Activated T-cell treated with anti-CD3 and anti-CD28 coated beads, Interleukin-2, amount 50 U/mL, for 48 hours (primary cell): Measurements from ENCODE around the gene LCK.

Source experiments
- DNase-seq, 2 experiments: peaks; one replicate each; pipeline ENCODE4 v3.0.0-alpha.2; 2020

Gene LCK

GRCh38 chr1:32250893-32251716 lies at the start of gene LCK:
Gene LCK (plus strand): TSS chr1:32251265. CDS start chr1:32274330, 23,065 bp downstream.
- peak; percentile 84 to 87 for DNase-seq

- DNase-seq, result no peak
Observed at GRCh38 chr1:32204943-32205361, 46.1 kb upstream of the LCK start.

DNA sequence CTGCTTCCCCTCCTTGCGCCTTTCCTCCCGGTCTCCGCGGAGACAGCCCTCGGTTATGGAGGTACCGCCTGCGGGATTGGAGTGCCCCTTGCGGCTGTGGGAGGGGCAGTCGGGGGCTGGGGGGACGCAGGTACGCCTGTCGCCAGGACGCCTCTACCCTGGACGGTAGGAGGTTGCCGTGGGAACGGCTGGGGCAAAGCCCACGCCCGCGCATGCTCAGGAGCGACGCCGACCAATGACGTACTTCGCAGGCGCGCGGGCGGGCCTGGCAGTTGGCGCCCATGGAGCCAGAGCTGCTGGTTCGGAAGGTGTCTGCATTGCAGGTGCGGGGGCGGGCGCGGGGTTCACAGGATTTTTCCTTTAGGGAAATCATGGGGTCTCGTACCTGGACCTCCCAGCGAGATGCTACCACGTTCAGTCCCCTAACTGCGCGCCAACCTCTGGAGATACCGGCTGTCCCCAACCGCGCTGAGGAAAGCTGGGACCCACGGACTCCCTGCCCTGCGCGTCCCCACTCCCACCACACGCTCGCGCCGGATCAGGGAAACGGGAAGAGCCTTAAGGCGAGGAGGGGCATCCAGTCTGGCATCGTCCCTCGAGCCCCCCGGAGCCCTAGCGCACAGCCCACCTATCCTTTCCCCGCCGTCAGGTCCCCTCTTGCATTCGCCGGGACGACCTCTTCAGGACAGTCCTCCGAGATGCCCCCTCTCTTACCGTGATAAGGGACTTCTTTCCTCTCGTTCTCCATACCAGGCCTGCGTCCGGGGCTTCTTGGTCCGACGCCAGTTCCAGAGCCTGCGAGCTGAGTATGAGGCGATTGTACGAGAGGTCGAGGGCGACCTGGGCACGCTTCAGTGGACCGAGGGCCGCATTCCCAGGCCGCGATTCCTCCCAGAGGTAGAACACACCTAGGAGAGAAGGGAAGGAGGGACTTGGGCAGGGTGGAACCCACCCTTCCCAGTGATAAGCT lies 45.4 kb upstream of the LCK start, which contains the start of gene IQCC:
IQCC (plus strand) TSS at position 271 of the 970 bp plus-strand sequence; CDS start at position 282, 11 bp downstream.
- DNase-seq, result peak; percentile 88 to 92

GRCh38 chr1:32208469-32208868 lies 42.6 kb upstream of the LCK start:
- DNase-seq, result no peak

DNA sequence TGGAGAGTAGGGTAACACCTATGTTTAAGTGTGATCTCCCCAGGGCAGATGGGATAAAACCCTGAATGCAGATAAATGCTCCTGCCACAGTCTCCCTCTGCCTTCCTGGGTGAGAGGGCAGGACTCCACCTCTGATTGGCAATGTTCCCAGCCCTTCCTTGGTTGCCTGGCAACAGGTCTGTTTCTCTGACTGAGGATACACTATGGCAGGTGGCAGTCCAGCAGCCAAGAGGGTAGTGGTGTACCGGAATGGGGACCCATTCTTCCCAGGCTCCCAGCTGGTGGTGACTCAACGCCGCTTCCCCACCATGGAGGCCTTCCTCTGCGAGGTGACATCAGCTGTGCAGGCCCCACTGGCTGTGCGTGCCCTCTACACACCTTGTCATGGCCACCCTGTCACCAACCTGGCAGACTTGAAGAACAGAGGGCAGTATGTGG lies 42.2 kb upstream of the LCK start, which contains the start of gene DCDC2B:
DCDC2B (plus strand) TSS at position 199 of the 438 bp plus-strand sequence; CDS start at position 204, 5 bp downstream.
- DNase-seq, result no peak

DNA sequence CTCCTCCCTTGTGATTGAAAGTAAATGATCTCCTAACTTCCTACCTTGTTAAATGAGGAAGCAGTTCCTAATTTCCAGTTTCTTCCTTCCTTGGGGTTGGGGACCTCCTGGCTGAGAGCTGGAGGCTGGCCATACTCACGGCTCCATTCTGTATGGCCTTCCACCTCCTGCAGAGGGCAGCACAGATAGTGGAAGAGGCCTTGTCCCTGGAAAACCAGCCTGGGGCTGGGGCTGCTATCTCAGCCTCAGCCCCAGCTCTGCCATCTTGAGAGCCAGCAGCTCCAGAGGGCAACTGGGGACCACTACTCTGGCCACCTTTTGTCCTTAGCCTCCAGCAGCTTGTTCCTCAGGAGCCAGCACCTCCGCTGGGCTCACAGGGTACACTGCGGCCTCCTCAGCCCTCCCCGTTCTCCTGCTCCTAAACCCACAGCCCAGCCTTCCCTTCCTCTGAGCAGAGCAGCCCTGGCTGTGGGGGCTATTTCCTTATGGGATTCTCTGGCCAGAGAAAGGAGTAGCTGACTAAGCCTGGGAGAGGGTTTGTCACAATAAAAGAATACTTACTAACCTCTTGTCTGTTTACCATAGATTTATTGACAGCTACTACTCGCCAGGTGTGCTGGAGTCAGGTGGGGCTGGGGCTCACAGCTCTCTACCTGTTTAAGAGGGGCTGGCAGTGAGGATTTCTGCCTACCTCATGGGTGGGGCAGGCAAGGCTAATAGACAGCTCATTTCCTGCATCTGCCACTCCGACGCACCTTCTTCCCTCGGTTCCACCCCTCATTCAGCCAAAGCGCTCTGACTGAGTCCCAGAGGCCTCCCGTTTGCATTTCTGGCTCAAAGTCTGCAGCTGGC lies 35.2 kb upstream of the LCK start:
- peak; percentile 69 to 75 for DNase-seq

- DNase-seq, result no peak
Observed at GRCh38 chr1:32216566-32216965, 34.5 kb upstream of the LCK start.

DNA sequence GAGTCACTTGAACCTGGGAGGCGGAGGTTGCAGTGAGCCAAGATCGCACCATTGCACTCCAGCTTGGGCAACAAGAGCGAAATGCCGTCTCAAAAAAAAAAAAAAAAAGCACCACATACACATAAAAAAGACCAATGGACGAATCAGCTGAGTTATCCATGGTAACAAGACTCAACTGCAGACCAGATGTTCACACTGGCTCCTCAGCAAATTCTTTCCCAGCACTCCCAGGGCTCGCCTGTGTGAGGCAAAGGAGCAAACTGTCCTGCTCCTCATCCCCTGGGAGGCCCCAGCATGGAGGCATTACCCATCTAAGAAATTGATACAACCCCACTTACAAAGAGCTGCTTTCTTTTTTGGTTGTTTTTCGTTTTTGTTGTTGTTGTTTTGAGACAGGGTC lies 32.0 kb upstream of the LCK start:
- no peak for DNase-seq

DNA sequence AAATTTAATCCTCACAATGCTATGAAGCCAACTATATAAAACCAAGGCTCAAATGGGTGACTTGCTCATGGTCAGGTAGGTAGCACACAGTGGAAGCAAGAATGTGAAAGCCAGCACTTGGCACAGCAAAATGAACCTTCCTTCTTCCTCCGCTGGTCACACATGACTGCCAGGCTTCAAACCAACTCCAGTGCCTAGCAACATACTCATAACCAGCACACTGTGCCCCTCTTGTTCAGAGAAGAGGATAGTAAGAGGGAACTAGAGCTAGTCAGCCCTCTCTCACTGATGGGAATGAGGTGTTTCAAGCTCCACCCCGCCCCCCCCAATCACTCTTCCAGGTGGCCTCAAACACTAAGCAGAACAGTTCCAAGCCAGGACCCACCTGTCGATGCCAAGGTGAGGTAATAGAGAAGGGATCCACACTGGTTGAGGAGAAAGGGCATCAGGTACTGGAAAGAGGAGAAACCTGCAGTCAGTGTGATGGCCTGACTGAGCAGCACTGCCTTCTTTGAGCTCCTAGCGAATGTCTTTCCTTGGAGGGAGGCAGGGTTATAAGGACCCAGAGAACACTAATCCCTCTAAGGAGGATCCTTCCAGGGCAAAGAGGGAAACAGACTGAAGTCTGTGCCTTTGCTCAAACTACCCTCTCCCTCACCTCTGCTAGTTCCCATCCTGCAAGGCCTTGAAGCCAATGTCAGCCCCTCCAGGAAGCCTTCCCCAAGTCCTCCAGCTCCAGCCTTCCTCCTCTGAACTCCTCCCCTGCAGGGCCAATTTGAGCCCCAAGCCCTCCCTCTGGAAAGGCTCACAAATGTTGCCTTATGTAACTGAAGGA lies 30.1 kb upstream of the LCK start:
- no peak for DNase-seq

DNA sequence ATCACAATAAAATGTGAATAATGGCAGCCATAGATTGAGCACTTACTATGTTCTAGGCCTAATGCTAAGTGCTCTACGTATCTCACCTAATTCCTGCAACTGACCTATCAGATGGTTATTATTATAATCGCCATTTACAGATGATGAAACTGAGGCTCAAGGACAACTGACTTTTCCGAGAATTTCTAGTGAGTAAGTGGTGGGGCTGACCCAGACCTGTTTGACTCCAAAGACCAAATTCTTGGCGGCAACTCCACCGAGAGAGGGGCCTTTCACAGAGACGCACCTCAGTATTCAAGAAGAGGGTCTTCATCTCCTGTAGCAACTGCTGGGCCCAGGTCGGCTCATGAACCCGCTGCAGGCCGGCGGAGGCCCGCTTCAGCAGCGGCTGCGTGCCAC lies 29.5 kb upstream of the LCK start:
- DNase-seq, result no peak

DNA sequence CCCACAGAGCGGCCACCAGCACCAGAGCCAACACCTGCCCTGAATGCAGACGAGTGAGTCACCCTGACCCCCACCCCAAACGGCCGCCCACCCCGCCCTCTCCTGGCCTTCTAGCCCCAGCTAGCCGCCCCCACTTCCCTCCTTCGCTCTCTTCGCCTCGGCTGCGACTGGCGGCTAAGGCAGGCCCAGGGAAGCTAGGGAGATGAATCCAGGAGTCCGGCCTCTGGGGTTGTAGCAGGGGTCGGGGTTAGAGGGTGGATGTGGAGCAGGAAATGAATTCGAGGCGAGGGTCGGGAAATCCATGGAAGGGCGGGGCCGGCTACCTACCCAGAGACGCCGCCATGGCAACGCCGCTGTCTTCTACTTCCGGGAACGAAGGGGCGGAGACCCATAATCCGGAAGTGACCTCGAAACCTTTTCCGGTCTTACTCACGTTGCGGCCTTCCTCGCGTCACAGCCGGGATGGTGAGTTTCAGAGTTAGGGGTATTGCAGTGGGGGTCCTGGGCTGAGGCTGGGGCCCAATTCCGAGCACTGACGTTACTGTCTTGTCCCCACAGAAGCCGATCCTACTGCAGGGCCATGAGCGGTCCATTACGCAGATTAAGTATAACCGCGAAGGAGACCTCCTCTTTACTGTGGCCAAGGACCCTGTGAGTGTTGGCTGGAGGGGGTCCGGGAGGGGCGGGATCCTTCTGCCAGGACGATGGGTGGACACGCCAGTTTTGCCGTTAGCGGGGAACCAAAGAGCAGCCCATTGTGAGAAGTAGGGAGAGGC lies 28.9 kb upstream of the LCK start, which contains the start of the genes EIF3I and TMEM234:
EIF3I (plus strand) TSS at position 428 of the 776 bp plus-strand sequence; CDS start at position 463, 35 bp downstream.
TMEM234 (minus strand) TSS at position 374 of the 776 bp plus-strand sequence; CDS start at position 343, 31 bp downstream.
- DNase-seq, result peak; percentile 90 to 94

- no peak for DNase-seq
Observed at GRCh38 chr1:32223683-32224082, 27.4 kb upstream of the LCK start.

- DNase-seq, result no peak
Observed at GRCh38 chr1:32224285-32224684, 26.8 kb upstream of the LCK start.

DNA sequence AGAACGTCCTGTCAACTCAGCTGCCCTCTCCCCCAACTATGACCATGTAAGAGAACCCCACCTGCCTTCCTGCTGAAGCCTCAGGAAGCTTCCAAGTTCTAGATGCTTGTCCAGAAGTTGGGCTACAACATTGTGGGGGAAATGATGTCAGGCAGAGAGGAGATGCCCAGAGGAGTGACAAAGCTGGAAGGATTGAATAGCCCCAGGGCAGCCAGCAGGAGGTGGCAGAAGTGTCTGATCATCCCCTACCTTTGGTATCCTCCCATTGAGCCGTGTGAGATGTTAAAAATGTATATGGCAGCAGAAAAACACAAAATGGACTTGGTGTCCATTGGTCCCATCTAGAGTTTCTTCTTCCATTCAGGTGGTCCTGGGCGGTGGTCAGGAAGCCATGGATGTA lies 22.3 kb upstream of the LCK start:
- DNase-seq, result no peak

- no peak for DNase-seq
Observed at GRCh38 chr1:32231843-32232432, 19.1 kb upstream of the LCK start.

DNA sequence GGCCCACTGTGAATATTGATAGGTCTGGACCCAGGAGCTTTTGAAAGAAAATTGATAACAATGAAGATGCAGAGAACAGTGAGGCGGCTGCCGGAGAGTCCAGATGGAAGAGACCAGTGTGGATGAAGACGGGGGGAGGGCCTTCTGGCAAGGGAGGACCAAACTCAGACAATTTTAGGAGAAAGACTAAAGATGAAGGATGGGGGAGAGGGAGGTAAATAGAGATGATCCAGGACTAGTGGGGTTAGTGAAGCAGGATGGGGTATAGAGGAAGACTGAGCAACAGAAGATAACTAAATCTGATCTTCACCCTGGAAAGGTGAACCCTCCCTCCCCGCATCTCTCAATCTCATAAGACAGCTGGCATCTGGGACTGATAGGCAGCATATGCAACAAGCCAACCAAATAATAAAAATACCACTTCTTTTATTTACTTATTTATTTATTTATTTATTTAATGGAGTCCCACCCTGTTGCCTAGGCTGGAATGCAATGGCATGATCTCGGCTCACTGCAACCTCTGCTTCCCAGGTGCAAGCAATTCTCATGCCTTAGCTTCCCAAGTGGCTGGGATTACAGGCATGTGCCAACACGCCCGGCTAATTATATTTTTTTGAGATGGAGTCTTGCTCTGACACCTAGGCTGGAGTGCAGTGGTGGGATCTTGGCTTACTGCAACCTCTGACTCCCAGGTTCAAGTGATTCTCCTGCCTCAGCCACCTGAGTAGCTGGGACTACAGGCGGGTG lies 18.3 kb upstream of the LCK start:
- DNase-seq, result no peak

GRCh38 chr1:32234792-32235191 lies 16.3 kb upstream of the LCK start:
- no peak for DNase-seq

GRCh38 chr1:32239337-32239736 lies 11.7 kb upstream of the LCK start:
- DNase-seq, result no peak

DNA sequence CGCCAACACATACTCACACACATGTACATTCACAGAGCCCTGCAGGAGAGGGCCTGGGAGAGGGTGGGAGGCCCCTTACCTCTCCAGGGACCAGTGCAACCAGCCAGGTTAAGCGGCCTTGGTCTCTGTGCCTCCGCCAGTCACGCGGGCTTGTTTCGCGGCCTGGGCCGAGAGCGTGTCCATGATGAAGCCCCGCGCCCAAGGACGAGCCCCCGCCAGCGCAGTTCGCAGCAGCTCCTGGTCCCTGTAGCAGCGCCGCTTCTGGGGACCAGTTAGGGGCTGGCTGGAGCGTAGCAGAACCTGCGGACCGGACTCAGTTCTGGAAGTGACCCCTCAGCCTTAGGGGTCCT lies 11.3 kb upstream of the LCK start:
- no peak for DNase-seq
